GF-D8 (cell line): ENCODE measurements around the gene VEZT.
"Not testable (repeated sequence)": the region's sequence is repeated elsewhere in the genome, so short reads cannot be mapped to it uniquely, and the experiment has no call there.

Experiments used
- DNase-seq: peaks from one replicate; lab custom pipeline; 2025; lab: John Stamatoyannopoulos, UW

VEZT gene

DNA sequence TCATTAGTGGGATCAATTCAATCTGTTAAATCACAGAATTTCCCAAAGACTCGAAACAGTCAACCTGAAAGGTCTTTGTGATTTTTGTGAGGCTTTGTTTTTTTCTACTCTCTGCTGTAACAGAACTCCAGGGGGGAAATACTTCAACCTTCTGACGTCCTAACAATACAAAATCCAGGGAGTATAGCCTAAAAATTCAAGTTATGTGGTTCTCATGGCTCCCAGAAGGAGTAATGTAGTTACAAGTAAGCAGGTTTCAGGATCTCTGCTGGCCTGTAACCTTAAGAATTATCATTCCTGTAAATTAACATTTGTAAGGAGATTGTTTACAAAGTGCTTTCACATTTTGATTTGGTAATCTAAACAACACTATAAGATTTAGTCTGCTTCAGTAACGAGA, 39.9 kb downstream of the VEZT start:
- no peak for DNase-seq

DNA sequence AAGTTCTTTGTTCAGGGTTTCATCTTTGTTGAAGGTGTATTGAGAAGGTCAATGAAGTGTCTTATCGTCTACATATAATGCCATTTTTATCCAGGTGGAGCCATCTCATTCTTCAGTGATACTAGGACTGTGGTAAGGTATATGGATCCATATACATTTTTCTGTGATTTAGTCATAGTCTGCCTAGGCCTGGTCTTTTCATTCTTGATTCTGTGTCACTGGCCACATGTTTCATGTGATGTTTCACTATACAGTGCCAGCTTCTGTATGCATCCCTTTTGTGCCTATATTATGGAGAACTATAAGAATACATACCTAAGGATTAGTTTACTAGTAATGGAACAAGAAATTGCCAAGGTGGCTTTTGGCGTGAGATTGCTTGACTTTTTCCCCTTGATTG, 40.5 kb downstream of the VEZT start:
- DNase-seq: no peak

DNA sequence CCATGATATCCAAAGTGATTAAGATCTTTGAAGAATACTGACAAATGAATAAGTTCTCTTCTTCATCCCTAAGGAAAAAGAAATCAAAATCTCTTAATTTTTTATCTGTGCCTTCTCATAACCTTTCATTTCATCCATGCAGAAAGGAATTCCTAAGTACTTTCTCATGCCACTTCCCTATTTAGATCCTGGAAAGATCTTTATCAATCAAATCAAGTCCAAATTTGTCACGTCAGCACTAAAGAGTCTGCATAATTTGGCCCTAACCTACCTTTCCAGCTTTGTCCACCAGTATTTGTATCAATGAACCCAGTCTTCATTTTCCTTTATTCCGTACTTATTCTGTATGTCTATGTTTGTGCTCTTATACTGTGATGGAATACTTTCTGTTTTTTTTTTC, 41.2 kb downstream of the VEZT start:
- DNase-seq: no peak

GRCh38 chr12:95259368-95259767, 41.8 kb downstream of the VEZT start:
- no peak for DNase-seq

DNA sequence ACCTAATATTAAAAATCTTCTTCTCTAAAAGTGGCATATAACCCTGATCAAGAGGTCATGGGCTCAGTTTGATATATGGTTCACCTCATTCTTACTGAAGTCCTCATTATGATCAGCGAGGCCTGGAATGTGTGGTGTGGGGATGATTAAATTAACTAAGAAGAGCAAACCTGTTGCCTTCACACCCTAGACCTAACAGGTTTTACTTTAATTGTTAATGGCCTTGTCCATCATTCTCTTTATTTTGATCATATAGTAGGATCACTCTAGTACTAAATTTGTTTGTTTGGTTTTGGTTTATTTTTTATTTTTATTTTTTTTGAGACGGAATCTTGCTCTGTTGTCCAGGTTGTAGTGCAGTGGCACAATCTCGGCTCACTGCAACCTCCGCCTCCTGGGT, 43.5 kb downstream of the VEZT start:
- no peak for DNase-seq

- no peak for DNase-seq
Observed at GRCh38 chr12:95262808-95263207, 45.2 kb downstream of the VEZT start.

DNA sequence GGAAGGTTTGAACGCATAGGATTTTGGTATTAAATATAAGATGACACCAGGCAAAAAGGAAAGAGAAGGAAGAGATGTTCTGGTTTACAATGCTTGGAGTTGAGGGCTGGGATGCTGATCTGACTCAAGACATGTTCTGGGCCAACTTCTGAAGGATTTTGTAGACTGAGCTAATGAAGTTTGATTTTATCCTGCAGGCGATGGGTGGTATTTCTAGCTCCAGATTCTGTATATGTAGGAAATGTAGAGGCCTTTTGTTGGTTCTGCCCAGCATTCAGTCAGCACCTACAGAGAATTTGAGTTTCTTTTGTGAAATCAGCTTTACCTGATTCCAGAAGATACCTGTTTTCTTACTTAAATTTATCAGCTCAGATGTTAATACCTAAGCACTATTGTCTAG, 48.2 kb downstream of the VEZT start:
- DNase-seq: no peak

- no peak for DNase-seq
Observed at GRCh38 chr12:95266254-95266653, 48.6 kb downstream of the VEZT start.

DNA sequence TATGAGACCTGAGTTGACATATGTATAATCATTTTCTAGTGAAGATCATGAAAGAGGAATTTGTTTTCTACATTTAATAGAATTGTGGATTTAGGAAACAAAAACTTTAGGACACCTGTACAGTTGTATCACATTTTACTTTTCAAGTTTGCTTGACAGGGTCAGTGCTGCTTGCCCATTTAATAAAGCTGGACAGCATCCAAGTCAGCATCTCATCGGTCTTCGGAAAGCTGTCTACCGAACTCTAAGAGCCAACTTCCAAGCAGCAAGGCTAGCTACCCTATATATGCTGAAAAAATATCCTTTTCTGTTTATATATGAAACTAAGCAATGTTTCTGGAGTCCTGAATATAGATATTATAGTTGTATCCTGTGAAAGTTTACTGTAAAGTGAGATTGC, 52.3 kb downstream of the VEZT start:
- DNase-seq: no peak

DNA sequence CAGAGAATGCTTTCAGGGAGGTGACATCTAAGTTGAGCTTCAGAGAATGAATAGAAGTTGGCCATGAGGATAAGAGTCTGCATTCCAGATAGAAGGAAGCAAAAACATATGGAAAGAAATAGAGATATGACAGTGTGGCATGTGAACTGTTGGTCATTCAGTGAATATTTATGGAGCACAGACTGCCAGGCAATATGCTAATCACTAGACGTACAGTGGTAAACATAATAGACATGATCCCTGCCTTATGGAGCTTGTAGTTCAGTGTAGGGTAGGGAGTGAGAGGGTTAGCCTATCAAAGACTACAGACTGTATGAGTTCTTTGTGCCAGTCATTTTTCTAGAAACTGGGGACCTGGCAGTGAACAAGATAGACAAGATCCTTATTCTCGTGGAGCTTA, 53.9 kb downstream of the VEZT start:
- no peak for DNase-seq

DNA sequence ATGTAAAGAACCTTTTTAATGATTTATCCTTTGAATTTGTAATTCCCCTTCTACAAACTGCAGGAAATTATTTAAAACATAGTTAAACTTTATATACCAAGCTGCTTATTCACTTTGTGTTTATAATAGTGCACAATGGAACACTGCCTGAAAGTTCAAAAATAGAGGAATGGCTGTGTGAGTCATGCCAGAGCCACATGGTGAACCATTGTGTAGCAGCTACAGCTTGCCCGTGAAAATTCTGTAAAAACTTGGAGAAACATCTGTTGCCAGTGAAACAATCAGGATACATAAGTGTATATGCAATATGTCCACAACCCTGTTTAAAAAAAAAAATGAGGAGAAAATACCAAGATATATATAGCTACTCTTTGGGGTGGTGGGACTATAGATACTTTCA, 59.5 kb downstream of the VEZT start:
- no peak for DNase-seq

GRCh38 chr12:95279856-95280255, 62.2 kb downstream of the VEZT start:
- no peak for DNase-seq

DNA sequence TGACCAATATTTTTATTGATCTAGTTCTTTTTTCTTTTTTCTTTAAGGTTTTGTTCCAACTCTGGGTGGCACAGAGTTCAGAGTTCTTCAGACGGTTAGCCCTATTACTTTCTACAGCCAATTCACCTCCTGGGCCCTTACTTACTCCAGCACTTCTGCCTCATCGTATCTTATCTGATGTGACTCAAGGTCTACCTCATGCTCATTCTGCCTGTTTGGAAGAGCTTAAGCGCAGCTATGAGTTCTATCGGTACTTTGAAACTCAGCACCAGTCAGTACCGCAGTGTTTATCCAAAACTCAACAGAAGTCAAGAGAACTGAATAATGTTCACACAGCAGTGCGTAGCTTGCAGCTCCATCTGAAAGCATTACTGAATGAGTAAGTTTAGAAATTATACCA, 64.7 kb downstream of the VEZT start:
- DNase-seq: no peak

DNA sequence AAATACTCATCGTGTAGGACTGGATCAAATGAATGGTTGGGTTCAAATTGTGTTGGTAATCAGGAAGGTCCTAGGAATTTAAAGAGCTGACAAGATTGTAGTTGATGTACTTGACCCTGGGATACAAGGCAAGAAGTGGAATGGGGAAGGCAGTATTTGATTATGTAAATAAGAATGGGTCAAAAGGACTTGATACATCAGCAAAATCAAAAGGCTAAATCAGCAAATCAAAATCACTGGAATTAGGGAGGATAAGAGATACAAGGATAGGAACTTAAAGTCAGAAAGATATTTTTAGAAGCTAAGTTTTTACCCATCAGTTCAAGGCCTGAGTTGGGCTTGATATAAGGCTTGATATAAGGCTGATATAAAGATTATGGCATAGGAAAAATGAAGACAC, 65.8 kb downstream of the VEZT start:
- DNase-seq: no peak

DNA sequence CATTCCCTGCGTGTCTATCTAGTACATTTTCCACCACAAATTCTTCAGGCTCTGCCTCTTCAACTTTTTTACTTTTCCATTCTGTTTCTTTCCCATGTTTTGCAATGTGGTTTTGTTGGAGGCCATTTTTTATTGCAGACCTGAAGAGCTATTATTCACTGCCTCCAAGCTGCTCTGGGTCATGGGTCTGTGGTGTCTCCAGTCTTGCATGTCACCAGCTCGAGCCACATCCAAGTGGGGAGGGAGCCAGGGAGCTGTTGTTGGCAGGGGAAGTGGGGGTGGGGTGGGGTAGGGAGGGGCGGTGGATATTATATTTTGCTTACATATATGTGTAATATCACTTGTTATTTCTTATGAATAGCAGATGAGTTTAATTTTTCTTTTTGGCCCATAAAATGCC, 69.1 kb downstream of the VEZT start:
- DNase-seq: no peak

DNA sequence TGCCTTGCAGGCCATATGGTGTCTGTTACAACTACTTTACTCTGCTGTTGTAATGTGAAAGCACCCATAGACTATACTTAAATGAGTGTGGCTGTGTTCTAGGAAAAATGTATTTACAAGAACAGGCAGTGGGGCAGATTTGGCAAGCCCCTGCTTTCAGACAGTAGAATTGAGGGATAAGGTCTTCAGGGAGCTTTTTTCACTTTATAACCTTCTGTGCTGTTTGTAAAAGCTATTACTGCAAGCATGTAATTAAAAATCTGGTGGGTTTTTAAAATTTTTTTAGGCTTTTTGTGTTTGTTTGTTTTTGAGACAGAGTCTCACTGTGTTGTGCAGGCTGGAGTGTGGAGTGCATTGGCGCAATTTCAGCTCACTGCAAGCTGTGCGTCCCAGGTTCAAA, 73.9 kb downstream of the VEZT start:
- DNase-seq: no peak

GRCh38 chr12:95298916-95299315, 81.3 kb downstream of the VEZT start:
- no peak for DNase-seq

- no peak for DNase-seq
Observed at GRCh38 chr12:95300286-95300685, 82.7 kb downstream of the VEZT start.

- DNase-seq: no peak
Observed at GRCh38 chr12:95303476-95303875, 85.9 kb downstream of the VEZT start.

DNA sequence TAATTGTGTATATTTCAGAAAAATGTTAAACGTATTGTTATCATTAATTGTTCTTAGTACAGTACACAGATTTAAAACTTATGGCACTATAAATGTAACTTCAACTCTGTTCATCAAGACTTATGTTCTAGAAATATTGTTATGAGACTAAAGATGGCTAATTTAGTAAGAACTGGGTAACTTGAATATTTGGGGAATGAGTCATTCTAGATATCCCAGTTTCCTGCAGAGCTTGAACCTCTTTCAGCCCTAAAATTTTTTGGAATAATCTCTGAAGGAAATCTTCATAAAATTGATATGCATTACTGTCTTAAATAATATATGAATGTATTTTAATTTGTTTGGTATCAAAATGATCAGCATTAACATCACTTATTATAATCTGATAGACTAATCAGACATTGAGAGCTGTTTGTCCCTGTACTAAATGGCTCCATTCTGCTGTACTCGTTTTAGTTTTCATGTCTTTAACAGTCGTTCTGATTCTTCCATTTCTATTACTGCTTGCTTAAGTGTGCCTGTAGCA, 87.1 kb downstream of the VEZT start:
- DNase-seq: no peak

GRCh38 chr12:95312656-95313055, 95.0 kb downstream of the VEZT start:
- no peak for DNase-seq

- DNase-seq: not testable (repeated sequence)
Observed at GRCh38 chr12:95314756-95315155, 97.1 kb downstream of the VEZT start.

DNA sequence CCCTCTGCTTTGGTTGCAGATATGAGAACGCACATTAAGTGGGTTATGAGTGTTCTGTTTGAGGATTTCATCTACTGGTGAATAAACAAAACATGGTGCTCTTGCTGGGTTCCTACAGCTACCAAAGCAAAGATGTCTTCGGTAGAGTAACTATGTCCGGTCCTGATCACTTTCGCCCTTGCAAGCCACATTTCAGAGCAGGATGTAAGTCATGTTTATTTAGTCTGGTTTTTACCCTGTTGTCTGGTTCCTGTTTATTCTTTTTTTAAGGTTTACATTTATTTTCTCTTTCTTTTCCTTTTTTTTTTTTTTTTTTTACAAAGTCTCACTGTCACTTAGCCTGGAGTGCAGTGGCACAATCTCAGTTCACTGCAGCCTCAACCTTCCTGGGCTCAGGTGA, 99.2 kb downstream of the VEZT start:
- no peak for DNase-seq

- no peak for DNase-seq
Observed at GRCh38 chr12:95318071-95318545, 100.5 kb downstream of the VEZT start.
